Globus pallidus (tissue), 1 donor: ENCODE results near the gene HSD3B7.
"Not testable (repeated sequence)": the region's sequence is repeated elsewhere in the genome, so short reads cannot be mapped to it uniquely, and the experiment has no call there.

Source experiments
- DNase-seq: peaks from one replicate; pipeline ENCODE4 v3.0.0-alpha.2; 2015; ENCODE audit warnings: low spot score

HSD3B7 gene

GRCh38 chr16:30984669-30985400 is at the start of gene HSD3B7:
TSS of gene HSD3B7 (plus strand) at chr16:30985207. CDS start at chr16:30985659, 452 bp downstream.
- DNase-seq: peak; percentile 55

DNA sequence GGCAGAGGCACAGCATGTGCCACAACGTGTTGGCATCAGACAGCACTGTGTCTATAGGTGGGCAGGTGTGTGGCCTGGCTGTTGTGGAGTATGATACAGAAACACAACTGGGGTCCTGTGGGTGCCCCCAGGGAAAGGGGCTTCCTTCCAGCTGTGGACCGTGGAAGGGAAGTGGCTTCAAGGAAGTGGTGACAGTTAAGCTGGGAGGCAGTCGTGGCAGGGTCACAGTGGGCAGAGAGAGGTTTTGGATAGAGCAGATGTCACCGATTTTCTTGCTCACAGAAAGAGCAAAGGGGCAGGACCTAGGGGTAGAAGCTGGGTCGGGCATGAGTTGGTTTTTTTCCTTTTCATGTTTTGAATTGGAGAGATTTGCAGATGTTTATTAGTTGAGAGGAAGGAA is 47.3 kb upstream of the HSD3B7 start:
- no peak for DNase-seq

DNA sequence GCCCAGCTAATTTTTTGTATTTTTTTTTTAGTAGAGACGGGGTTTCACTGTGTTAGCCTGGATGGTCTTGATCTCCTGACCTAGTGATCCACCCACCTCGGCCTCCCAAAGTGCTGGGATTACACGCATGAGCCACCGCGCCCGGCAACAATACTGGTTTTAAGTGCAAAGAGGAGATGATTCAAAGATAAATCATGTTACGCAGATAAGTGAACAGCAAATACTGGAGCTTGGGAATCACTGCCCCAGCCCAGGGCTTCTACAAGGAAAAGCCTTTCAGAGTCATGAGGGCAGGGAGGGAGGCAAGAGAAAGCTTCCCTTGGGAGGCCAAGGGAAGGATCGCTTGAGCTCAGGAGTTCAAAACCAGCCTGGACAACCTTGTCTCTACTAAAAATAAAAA is 45.4 kb upstream of the HSD3B7 start:
- not testable (repeated sequence) for DNase-seq

- peak; percentile 51 for DNase-seq
Observed at GRCh38 chr16:30941600-30942425, 43.2 kb upstream of the HSD3B7 start.

GRCh38 chr16:30942426-30942806 is 42.6 kb upstream of the HSD3B7 start:
- DNase-seq: no peak

DNA sequence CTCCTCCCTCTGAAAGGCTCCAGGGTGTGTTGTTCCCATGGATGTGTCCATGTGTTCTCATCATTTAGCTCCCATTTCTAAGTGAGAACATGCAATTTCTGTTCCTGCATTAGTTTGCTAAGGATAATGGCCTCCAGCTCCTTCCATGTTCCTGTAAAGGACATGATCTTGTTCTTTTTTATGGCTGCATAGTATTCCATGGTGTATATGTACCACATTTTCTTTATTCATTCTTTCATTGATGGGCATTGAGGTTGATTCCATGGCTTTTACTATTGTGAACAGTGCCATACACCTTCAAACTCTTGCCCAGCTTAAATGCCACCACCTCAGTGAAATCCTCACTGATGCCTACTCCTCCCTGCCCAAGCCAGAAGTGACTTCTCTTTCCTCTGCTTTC is 40.7 kb upstream of the HSD3B7 start:
- no peak for DNase-seq

- no peak for DNase-seq
Observed at GRCh38 chr16:30946671-30947540, 38.1 kb upstream of the HSD3B7 start.

- DNase-seq: no peak
Observed at GRCh38 chr16:30947541-30947858, 37.5 kb upstream of the HSD3B7 start.

GRCh38 chr16:30947859-30948666 is 36.9 kb upstream of the HSD3B7 start:
- peak; percentile 91 for DNase-seq

GRCh38 chr16:30948667-30949649 is 36.0 kb upstream of the HSD3B7 start, which contains the start of gene ORAI3:
TSS of gene ORAI3 (plus strand) at chr16:30949068. CDS start at chr16:30949290, 222 bp downstream.
- DNase-seq: peak; percentile 68

- no peak for DNase-seq
Observed at GRCh38 chr16:30949650-30950515, 35.1 kb upstream of the HSD3B7 start.

DNA sequence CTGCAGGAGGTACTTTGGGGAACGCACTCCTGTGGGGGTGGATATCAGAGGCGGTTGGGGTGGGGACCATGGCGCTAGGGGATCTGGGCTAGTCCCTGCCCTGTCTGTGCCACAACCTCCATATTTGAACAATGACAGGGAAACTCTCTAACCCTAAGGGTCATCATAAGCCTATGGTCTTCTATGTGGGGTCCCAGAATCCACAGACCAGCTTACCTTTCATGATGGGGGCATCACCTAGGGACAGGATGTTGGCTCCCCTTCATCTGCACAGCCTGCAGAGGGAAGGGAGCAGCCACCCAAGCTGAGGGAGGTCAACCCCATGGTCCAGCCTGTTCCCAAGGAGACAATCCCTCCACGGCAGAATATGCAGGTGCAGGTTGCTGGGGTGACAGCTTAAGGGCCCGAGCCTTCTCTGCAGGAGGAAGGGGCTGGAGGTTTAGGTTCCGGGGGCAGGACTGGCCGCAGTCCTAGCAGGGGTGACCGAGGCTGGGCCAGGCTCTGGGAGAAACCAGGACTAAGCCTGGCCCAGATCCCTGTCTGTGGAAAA is 34.4 kb upstream of the HSD3B7 start:
- DNase-seq: no peak

DNA sequence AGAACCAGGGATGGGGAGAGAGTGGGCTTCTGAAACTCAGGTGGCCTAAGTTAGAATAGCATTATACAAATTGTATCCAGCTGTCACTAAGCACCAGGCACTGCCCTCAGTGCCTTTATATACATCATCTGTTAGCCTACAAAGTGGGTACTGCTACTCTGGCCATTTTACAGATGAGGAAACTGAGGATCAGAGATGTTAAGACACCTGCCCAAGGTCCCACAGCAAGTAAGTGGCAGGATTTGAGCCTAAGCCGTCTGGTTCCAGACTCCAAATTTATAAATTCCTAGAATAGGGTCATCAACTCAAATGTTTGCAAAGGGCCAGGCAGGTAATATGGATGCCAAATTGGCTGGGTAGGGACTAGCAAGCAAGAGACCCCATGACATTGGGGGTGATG is 33.8 kb upstream of the HSD3B7 start:
- DNase-seq: no peak

DNA sequence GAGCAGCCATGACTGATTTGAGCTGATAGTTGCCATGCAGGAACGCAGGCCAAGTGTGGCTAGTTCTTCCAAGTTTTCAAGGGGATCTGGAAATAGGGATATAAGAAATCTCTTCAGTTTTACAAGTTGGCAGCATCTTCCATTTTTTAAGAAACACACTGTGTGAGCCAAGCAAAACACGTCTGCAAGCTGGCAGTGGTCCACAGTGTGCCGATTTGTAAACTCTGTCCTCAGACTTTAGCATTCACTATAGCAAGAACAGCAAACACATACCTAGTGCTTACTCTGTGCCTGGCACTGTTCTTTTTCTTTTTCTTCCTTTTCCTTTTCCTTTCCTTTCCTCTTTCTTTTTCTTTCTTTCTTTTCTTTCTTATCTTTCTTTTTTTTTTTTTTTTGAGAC is 33.3 kb upstream of the HSD3B7 start:
- DNase-seq: no peak

DNA sequence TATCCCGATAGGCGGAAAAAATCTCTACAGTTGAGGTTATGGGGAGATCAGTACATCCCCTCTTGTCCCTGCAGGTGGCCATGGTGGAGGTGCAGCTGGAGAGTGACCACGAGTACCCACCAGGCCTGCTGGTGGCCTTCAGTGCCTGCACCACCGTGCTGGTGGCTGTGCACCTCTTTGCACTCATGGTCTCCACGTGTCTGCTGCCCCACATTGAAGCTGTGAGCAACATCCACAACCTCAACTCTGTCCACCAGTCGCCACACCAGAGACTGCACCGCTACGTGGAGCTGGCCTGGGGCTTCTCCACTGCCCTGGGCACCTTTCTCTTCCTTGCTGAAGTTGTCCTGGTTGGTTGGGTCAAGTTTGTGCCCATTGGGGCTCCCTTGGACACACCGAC is 31.9 kb upstream of the HSD3B7 start:
- DNase-seq: no peak

- peak; percentile 73 for DNase-seq
Observed at GRCh38 chr16:30953511-30954124, 31.4 kb upstream of the HSD3B7 start.

DNA sequence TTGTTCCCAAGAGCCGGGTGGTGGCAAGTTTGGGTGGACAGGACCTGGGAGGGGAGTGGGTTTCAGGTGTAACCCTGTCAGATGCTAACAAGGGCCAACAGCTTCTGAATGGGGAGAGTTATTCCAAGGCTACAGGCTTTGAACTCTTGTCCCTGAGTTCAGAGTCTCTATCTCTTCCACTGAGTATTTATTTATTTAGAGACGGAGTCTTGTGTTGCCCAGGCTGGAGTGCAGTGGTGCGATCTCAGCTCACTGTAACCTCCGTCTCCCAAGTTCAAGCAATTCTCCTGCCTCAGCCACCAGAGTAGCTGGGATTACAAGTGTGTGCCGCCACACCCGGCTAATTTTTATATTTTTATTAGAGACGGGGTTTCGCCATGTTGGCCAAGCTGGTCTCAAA is 30.0 kb upstream of the HSD3B7 start:
- no peak for DNase-seq

DNA sequence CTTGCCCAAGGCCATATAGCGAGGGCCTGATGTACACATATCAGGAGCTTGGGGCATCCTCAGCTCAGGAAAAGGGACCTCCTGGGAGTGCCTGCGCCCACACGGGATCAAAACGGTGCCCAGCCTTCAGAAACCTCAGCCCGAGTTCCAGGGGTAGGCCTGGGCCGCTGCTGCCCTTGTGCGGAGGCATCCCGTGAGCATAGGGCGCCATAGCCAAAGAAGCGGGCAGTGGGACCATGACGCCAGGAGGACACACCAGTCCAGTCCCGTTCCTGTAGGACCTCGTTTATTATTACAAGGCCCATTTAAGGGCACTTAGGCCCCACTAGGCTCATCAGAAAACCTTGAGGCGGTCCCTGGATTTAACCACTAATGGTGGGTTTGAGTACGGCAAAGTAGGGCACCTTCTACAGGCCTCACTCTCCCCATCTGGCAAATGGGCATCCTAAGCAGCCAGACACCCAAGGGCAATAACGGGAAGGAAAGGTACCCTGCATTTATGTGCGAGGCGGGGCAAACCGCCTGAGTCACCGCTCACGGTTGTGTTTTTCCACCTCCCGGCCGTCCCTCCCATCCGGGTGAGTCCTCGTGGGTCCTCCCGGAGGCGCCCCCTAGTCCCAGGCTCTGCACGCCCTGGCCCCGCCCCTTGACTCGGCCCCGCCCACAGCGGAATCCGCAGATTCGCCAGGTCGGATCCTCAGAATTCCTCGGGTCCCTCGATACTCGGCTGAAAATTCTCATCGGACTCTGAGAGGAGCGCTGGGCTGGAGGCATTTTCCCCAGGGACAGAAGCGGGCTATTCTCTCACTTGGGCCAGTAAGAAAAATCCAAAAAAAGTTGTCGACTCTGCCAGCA is 28.2 kb upstream of the HSD3B7 start:
- peak; percentile 70 for DNase-seq
